GM21529 (cell line): ENCODE results near the gene ZBTB46.

Source experiments
- ATAC-seq: cut with Tn5 transposase; IDR thresholded peaks from one replicate; pipeline ENCODE4 v1.9.1; 2021; ENCODE audit not compliant: unreplicated experiment

The ZBTB46 gene

GRCh38 chr20:63697357-63697867 lies 133.7 kb downstream of the ZBTB46 start:
- no peak for ATAC-seq

DNA sequence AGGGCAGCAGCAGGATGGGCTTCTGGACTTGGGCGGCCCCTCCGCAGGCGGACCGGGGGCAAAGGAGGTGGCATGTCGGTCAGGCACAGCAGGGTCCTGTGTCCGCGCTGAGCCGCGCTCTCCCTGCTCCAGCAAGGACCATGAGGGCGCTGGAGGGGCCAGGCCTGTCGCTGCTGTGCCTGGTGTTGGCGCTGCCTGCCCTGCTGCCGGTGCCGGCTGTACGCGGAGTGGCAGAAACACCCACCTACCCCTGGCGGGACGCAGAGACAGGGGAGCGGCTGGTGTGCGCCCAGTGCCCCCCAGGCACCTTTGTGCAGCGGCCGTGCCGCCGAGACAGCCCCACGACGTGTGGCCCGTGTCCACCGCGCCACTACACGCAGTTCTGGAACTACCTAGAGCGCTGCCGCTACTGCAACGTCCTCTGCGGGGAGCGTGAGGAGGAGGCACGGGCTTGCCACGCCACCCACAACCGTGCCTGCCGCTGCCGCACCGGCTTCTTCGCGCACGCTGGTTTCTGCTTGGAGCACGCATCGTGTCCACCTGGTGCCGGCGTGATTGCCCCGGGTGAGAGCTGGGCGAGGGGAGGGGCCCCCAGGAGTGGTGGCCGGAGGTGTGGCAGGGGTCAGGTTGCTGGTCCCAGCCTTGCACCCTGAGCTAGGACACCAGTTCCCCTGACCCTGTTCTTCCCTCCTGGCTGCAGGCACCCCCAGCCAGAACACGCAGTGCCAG lies 134.3 kb downstream of the ZBTB46 start, which contains the start of gene TNFRSF6B:
TSS of gene TNFRSF6B (plus strand) at position 25 of the 729 bp plus-strand sequence. CDS start at position 141, 116 bp downstream.
- ATAC-seq = no peak

DNA sequence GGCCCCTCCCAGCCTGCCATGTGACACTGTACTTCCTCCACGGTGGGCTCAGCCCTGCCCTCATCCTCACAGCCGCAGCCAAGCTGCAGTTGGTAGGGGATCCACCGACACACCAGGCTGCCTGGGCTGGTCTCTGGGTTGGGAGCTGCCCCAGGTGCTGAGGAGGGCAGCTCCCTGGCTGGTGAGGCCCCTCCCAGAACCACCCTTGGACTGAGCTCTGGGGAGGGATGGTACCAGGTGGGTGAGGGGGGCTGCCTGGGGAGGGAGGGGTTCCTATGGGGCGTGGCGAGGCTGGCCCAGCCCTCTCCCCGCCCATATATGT lies 134.8 kb downstream of the ZBTB46 start:
- ATAC-seq = no peak

DNA sequence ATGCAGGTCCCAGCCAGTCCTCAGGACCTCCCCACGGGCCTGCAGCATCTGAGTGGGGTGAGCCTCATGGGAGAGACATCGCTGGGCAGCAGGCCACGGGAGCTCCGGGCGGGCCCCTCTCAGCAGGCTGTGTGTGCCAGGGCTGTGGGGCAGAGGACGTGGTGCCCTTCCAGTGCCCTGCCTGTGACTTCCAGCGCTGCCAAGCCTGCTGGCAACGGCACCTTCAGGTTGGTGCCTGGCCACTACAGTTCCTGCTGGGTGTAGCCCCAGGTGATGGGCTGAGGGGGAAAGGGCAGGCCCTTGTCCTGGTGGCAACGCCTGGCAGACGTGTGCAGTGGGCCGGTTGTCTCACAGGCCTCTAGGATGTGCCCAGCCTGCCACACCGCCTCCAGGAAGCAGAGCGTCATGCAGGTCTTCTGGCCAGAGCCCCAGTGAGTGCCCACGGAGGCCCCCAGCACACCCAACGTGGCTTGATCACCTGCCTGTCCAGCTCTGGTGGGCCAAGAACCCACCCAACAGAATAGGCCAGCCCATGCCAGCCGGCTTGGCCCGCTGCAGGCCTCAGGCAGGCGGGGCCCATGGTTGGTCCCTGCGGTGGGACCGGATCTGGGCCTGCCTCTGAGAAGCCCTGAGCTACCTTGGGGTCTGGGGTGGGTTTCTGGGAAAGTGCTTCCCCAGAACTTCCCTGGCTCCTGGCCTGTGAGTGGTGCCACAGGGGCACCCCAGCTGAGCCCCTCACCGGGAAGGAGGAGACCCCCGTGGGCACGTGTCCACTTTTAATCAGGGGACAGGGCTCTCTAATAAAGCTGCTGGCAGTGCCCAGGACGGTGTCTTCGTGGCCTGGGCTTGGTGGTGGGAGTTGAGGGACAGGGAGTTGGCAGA lies 135.4 kb downstream of the ZBTB46 start:
- ATAC-seq = no peak

DNA sequence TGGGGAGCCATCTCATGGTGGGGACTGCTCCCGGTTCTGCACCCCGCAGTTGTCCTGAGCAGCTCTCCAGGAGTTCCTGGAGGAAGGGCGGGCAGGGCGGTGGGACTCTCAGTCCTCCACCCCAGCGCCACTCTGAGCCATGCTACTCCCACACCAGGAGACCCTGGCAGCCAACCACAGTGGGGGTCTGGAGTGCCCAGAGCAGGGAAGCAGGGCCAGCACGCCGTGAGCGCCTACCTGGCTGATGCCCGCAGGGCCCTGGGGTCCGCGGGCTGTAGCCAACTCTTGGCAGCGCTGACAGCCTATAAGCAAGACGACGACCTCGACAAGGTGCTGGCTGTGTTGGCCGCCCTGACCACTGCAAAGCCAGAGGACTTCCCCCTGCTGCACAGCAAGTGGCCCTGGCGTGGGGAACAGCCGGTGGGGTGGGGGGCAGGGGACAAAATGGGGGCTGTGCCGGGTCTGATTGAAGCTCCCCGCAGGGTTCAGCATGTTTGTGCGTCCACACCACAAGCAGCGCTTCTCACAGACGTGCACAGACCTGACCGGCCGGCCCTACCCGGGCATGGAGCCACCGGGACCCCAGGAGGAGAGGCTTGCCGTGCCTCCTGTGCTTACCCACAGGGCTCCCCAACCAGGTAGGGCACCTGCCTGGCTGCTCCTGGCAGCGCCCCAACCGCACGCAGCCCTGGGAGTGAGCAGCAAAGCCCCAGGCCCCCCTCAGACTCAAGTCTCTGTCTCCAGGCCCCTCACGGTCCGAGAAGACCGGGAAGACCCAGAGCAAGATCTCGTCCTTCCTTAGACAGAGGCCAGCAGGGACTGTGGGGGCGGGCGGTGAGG lies 136.3 kb downstream of the ZBTB46 start:
- ATAC-seq = no peak

GRCh38 chr20:63693733-63694583 lies 137.1 kb downstream of the ZBTB46 start:
- ATAC-seq = no peak
